HCT116 (cell line): ENCODE data around the gene SUPT20HL1. TPM values are rescaled to one million over a fixed set of nuclear protein-coding genes. Genes with fewer than 3 reads are reported as not detected.

Experiments used
- ATAC-seq: fragments of 200-7000 bp; cut with Tn5 transposase; 2 replicates; pipeline ENCODE4 v1.9.1; 2020; ENCODE audit warnings: mild to moderate bottlenecking, moderate library complexity
- BruUV-seq: library from RNA; stranded (reverse); fragments of 400-500 nt; replicated peaks from 2 replicates; lab custom pipeline; 2021; lab: Mats Ljungman, UMichigan
- CTCF ChIA-PET: fragments of 300-600 bp; sonication (Branson Sonifier 250); formaldehyde crosslinking; loops from one replicate; lab custom pipeline; 2021; ENCODE audit warnings: antibody characterized with exemption; lab: Charles Lee
- POLR2A ChIA-PET: fragments of 300-600, 350-600 bp; sonication (Branson Sonifier 250); formaldehyde crosslinking; loops from one replicate; lab custom pipeline; 2021; ENCODE audit warnings: antibody characterized with exemption; lab: Charles Lee
- RAD21 ChIA-PET, 2 experiments: fragments of 300-600 bp; sonication (Branson Sonifier 250); formaldehyde crosslinking; loops; one replicate each; lab custom pipeline; 2023; ENCODE audit warnings: low total read pairs in 2 of 2; ENCODE audit not compliant: uncharacterized antibody in 2 of 2, unreplicated experiment in 2 of 2, low non-redundant PET in 1 of 2; lab: Charles Lee
- DNase-seq: peaks from one replicate; pipeline ENCODE4 v3.0.0-alpha.2; 2010; ENCODE audit warnings: low read depth, low spot score
- H2AFZ ChIP-seq: fragments of 200-600 bp; shearing (Covaris generic), sonication (generic); 2 replicates; pipeline ENCODE4 v1.6.1; 2017; ENCODE audit warnings: low read depth, mixed run types, mixed read lengths, antibody characterized with exemption, low read length; ENCODE audit not compliant: poor library complexity, severe bottlenecking
- H3K27ac ChIP-seq: 2 replicates; pipeline ENCODE4 v1.5.1; 2012; ENCODE audit warnings: low read depth, low read length
- H3K27me3 ChIP-seq: fragments of 200-600 bp; sonication (generic); 2 replicates; pipeline ENCODE4 v1.6.1; 2016; ENCODE audit warnings: mixed run types, low read length, mixed read lengths; ENCODE audit not compliant: insufficient read depth
- H3K36me3 ChIP-seq, 2 experiments: fragments of 200-500 bp in 1 of 2; fragments of 200-600 bp in 1 of 2; sonication (Bioruptor generic) in 1 of 2; sonication (generic) in 1 of 2; 2 replicates each; pipeline versions ENCODE4 v1.5.1 to v1.6.1; 2014 to 2016; ENCODE audit warnings: low read length in 2 of 2, inconsistent platforms in 1 of 2, mixed read lengths in 1 of 2, mixed run types in 1 of 2; ENCODE audit not compliant: insufficient read depth in 2 of 2, control insufficient read depth in 1 of 2
- H3K4me1 ChIP-seq, 2 experiments: fragments of 200-600 bp in 1 of 2; sonication (generic) in 1 of 2; 2 replicates each; pipeline versions ENCODE4 v1.5.1 to v1.6.1; 2012 to 2017; ENCODE audit warnings: low read length in 2 of 2, inconsistent platforms in 1 of 2, mild to moderate bottlenecking in 1 of 2, mixed read lengths in 1 of 2, mixed run types in 1 of 2, moderate library complexity in 1 of 2; ENCODE audit not compliant: insufficient read depth in 2 of 2, control insufficient read depth in 1 of 2
- H3K4me2 ChIP-seq: fragments of 200-600 bp; sonication (generic); 2 replicates; pipeline ENCODE4 v1.6.1; 2017; ENCODE audit warnings: mixed run types, low read length, mixed read lengths
- H3K4me3 ChIP-seq, 2 experiments: fragments of 200-600 bp in 1 of 2; sonication (generic) in 1 of 2; replicated peaks in 1 of 2; 2 replicates each; pipeline ENCODE4 v1.5.1; 2011 to 2016; ENCODE audit warnings: low read length in 2 of 2, control low read depth in 1 of 2, low read depth in 1 of 2, mild to moderate bottlenecking in 1 of 2, mixed read lengths in 1 of 2, mixed run types in 1 of 2
- H3K79me2 ChIP-seq: fragments of 200-600 bp; sonication (generic); 2 replicates; pipeline ENCODE4 v1.6.1; 2017; ENCODE audit warnings: mild to moderate bottlenecking, mixed run types, low read length, moderate library complexity, mixed read lengths; ENCODE audit not compliant: insufficient read depth
- H3K9ac ChIP-seq: fragments of 200-600 bp; sonication (generic); 2 replicates; pipeline ENCODE4 v1.6.1; 2016; ENCODE audit warnings: low read length, mixed read lengths
- H3K9me2 ChIP-seq: fragments of 200-600 bp; sonication (generic), shearing (Covaris generic); 2 replicates; pipeline ENCODE4 v1.6.1; 2017; ENCODE audit warnings: mixed run types, mild to moderate bottlenecking, moderate library complexity; ENCODE audit not compliant: insufficient read depth
- H3K9me3 ChIP-seq, 2 experiments: fragments of 200-500 bp in 1 of 2; fragments of 200-600 bp in 1 of 2; sonication (Bioruptor generic) in 1 of 2; sonication (generic) in 1 of 2; 2 replicates each; pipeline ENCODE4 v1.6.1; 2014 to 2017; ENCODE audit warnings: low read length in 2 of 2, mixed read lengths in 2 of 2, inconsistent platforms in 1 of 2, low read depth in 1 of 2, mild to moderate bottlenecking in 1 of 2, mixed run types in 1 of 2, moderate library complexity in 1 of 2; ENCODE audit not compliant: control insufficient read depth in 1 of 2, insufficient read depth in 1 of 2
- H4K20me1 ChIP-seq: fragments of 200-600 bp; sonication (generic), shearing (Covaris generic); 2 replicates; pipeline ENCODE4 v1.6.1; 2017; ENCODE audit warnings: mixed run types, mild to moderate bottlenecking, moderate library complexity; ENCODE audit not compliant: insufficient read depth
- EGR1 ChIP-seq: IDR thresholded peaks from 2 replicates; pipeline ENCODE4 v1.6.1; 2012; ENCODE audit warnings: low read depth
- ELF1 ChIP-seq: IDR thresholded peaks from 2 replicates; pipeline ENCODE4 v1.6.1; 2012; ENCODE audit warnings: low read depth, borderline replicate concordance
- EZH2 ChIP-seq: fragments of 200-600 bp; sonication (generic); IDR thresholded peaks from 2 replicates; pipeline ENCODE4 v1.6.1; 2017; ENCODE audit warnings: antibody characterized with exemption, mixed run types
- EZH2phosphoT487 ChIP-seq: fragments of 200-600 bp; IDR thresholded peaks from 2 replicates; pipeline ENCODE4 v1.6.1; 2018; ENCODE audit warnings: antibody characterized with exemption, borderline replicate concordance
- FOSL1 ChIP-seq: IDR thresholded peaks from 2 replicates; pipeline ENCODE4 v1.6.1; 2012; ENCODE audit warnings: low read depth
- SIN3A ChIP-seq: IDR thresholded peaks from 2 replicates; pipeline ENCODE4 v1.6.1; 2012; ENCODE audit warnings: low read depth
- SRF ChIP-seq: IDR thresholded peaks from 2 replicates; pipeline ENCODE4 v1.6.1; 2012; ENCODE audit warnings: low read depth
- YY1 ChIP-seq: IDR thresholded peaks from 2 replicates; pipeline ENCODE4 v1.6.1; 2011; ENCODE audit warnings: low read length, low read depth, moderate library complexity, mild to moderate bottlenecking; ENCODE audit not compliant: insufficient replicate concordance; ENCODE audit errors: extremely low read depth
- ZFX ChIP-seq: fragments of 450-650 bp; IDR thresholded peaks from 2 replicates; pipeline ENCODE4 v1.6.1; 2017
- intact Hi-C: fragments of 100-400 bp; cut with micrococcal nuclease; formaldehyde crosslinking; loops from 2 replicates; pipeline ENCODE4 v1.10.0; 2022
- total RNA-seq: library from RNA; stranded (reverse); gene quantifications from one replicate; pipeline ENCODE4 v1.2.1, GENCODE V29; 2021; ENCODE audit not compliant: unreplicated experiment
- TF ChIP-seq, protein P1 (sequence below), 3 experiments: fragments of 200-600 bp in 1 of 3; sonication (generic) in 1 of 3; IDR thresholded peaks in 2 of 3; conservative IDR thresholded peaks in 1 of 3; 2 replicates each; pipeline ENCODE4 v1.5.1; 2012 to 2017; ENCODE audit warnings: low read depth in 2 of 3, low read length in 2 of 3, antibody characterized with exemption in 1 of 3, borderline replicate concordance in 1 of 3, control low read depth in 1 of 3, mild to moderate bottlenecking in 1 of 3, mixed read lengths in 1 of 3, mixed run types in 1 of 3, moderate library complexity in 1 of 3; ENCODE audit not compliant: insufficient read depth in 1 of 3
- TF ChIP-seq, protein P2 (sequence below): IDR thresholded peaks from 2 replicates; pipeline ENCODE4 v1.6.1; 2011; ENCODE audit warnings: mild to moderate bottlenecking, low read length, moderate library complexity; ENCODE audit not compliant: insufficient replicate concordance; ENCODE audit errors: extremely low read depth
- TF ChIP-seq, protein P3 (sequence below): IDR thresholded peaks from 2 replicates; pipeline ENCODE4 v1.6.1; 2012; ENCODE audit warnings: low read depth

The SUPT20HL1 gene
- total RNA-seq, 1 experiment from 2014 or later: not detected

DNA sequence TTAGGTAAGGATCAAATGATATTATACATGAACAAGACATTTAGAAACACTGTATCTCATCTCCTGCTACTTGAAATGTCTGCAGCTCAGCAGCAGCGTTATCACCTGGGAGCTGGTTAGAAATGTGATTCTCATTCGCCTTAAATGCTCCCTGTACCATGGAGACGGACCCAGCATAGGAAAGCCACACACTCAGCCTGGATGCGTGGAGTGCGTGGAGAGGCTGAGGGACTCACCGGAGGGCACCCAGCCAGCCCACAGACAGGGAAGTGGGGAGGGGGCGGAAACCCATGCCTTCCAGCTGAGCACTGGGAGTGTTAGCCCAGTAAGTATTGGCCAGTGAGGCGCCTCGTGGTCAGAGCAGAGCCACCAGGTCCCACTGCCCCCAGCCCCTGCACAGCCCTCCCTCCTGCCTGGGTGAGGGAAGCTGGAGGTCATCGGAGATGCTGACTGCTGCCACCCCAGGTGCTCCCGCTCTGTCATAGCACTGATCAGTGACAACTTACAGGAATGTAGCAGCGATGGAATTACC, 15.2 kb downstream of the SUPT20HL1 start:
- H3K4me2 ChIP-seq: no peak overlapping the region
- no peaks in the 10 kb centered on the region for H4K20me1 ChIP-seq
- CTCF ChIA-PET: interaction anchor here (1.1 kb wide), 1 partner anchor 186 kb away, joined by 3 read pairs; no protein-coding TSS in a partner anchor
- BruUV-seq: no TSS peak
- H3K4me3 ChIP-seq: no peak overlapping the region
- TF ChIP-seq EGR1 (no peak), ZFX (no peak), FOSL1 (no peak), EZH2 (no peak), ELF1 (no peak), YY1 (no peak), SRF (no peak), SIN3A (no peak), EZH2phosphoT487 (no peak)
- TF ChIP-seq, protein P1, sequence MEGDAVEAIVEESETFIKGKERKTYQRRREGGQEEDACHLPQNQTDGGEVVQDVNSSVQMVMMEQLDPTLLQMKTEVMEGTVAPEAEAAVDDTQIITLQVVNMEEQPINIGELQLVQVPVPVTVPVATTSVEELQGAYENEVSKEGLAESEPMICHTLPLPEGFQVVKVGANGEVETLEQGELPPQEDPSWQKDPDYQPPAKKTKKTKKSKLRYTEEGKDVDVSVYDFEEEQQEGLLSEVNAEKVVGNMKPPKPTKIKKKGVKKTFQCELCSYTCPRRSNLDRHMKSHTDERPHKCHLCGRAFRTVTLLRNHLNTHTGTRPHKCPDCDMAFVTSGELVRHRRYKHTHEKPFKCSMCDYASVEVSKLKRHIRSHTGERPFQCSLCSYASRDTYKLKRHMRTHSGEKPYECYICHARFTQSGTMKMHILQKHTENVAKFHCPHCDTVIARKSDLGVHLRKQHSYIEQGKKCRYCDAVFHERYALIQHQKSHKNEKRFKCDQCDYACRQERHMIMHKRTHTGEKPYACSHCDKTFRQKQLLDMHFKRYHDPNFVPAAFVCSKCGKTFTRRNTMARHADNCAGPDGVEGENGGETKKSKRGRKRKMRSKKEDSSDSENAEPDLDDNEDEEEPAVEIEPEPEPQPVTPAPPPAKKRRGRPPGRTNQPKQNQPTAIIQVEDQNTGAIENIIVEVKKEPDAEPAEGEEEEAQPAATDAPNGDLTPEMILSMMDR (IDR thresholded peaks at IDR 0.05 in 2 of 3, conservative IDR thresholded peaks at IDR 0.05 in 1 of 3; ENCODE audit: borderline replicate concordance in 1 of 3, insufficient read depth in 1 of 3, low read depth in 2 of 3, low read length in 2 of 3): no peak
- TF ChIP-seq, protein P2, sequence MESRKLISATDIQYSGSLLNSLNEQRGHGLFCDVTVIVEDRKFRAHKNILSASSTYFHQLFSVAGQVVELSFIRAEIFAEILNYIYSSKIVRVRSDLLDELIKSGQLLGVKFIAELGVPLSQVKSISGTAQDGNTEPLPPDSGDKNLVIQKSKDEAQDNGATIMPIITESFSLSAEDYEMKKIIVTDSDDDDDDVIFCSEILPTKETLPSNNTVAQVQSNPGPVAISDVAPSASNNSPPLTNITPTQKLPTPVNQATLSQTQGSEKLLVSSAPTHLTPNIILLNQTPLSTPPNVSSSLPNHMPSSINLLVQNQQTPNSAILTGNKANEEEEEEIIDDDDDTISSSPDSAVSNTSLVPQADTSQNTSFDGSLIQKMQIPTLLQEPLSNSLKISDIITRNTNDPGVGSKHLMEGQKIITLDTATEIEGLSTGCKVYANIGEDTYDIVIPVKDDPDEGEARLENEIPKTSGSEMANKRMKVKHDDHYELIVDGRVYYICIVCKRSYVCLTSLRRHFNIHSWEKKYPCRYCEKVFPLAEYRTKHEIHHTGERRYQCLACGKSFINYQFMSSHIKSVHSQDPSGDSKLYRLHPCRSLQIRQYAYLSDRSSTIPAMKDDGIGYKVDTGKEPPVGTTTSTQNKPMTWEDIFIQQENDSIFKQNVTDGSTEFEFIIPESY: no peak
- TF ChIP-seq, protein P3, sequence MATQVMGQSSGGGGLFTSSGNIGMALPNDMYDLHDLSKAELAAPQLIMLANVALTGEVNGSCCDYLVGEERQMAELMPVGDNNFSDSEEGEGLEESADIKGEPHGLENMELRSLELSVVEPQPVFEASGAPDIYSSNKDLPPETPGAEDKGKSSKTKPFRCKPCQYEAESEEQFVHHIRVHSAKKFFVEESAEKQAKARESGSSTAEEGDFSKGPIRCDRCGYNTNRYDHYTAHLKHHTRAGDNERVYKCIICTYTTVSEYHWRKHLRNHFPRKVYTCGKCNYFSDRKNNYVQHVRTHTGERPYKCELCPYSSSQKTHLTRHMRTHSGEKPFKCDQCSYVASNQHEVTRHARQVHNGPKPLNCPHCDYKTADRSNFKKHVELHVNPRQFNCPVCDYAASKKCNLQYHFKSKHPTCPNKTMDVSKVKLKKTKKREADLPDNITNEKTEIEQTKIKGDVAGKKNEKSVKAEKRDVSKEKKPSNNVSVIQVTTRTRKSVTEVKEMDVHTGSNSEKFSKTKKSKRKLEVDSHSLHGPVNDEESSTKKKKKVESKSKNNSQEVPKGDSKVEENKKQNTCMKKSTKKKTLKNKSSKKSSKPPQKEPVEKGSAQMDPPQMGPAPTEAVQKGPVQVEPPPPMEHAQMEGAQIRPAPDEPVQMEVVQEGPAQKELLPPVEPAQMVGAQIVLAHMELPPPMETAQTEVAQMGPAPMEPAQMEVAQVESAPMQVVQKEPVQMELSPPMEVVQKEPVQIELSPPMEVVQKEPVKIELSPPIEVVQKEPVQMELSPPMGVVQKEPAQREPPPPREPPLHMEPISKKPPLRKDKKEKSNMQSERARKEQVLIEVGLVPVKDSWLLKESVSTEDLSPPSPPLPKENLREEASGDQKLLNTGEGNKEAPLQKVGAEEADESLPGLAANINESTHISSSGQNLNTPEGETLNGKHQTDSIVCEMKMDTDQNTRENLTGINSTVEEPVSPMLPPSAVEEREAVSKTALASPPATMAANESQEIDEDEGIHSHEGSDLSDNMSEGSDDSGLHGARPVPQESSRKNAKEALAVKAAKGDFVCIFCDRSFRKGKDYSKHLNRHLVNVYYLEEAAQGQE: no peak
- TF ChIP-seq, all 23 proteins: peak for 0
- no peaks in the 10 kb centered on the region for H3K4me1 ChIP-seq
- ChIA-PET RAD21 (no interaction called here), POLR2A (no interaction called here)
- no peaks in the 10 kb centered on the region for H3K27me3 ChIP-seq
- no peaks in the 10 kb centered on the region for H3K9me2 ChIP-seq
- H3K36me3 ChIP-seq: no peaks in the 10 kb centered on the region
- intact Hi-C loops: no loop called here
- H3K9me3 ChIP-seq: no peaks in the 10 kb centered on the region
- no peaks in the 10 kb centered on the region for H3K79me2 ChIP-seq
- H2AFZ ChIP-seq: no peak overlapping the region
- H3K9ac ChIP-seq: no peak overlapping the region
- DNase-seq (no peak), ATAC-seq (no peak)
- no peak overlapping the region for H3K27ac ChIP-seq
